Glomerular endothelial cell (primary cell): ENCODE results near the gene PEX3. TPM values are rescaled to one million over a fixed set of nuclear protein-coding genes. Genes with fewer than 3 reads are reported as not detected.
A peak's percentile ranks its signal among the peaks of the same experiment; 100 is the strongest.
"Not testable (repeated sequence)": the region's sequence is repeated elsewhere in the genome, so short reads cannot be mapped to it uniquely, and the experiment has no call there.

Experiments
- DNase-seq: peaks from one replicate; pipeline ENCODE4 v3.0.0-alpha.2; 2011; ENCODE audit warnings: low read depth, low spot score; ENCODE audit errors: extremely low read depth
- total RNA-seq: library from RNA; depleted of rRNA; stranded (reverse); fragments of >200 nt; gene quantifications from 2 replicates; pipeline ENCODE4 v1.2.3, GENCODE V29; 2015

Gene PEX3
- total RNA-seq, 1 donor from 2014 or later = 9.3 TPM

GRCh38 chr6:143505111-143505510 is 54.5 kb downstream of the PEX3 start:
- no peak for DNase-seq

DNA sequence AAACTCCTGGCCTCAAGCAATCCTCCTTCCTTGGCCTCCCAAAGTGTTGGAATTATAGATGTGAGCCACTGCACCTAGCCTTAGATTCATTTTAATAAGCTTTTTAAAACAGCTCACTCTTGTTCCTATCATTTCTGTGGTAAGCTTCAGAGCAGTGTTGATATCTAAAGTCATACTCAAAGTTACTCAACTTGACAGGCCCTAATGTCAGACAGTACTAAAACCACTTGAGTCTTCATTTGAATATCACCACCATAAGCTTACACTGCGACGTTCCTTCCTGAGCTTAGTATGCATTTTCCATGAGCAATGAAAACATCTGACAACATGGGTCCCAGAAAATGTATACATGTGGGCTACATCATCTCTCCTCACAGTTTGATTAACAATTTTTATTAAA is 54.9 kb downstream of the PEX3 start:
- DNase-seq = no peak

DNA sequence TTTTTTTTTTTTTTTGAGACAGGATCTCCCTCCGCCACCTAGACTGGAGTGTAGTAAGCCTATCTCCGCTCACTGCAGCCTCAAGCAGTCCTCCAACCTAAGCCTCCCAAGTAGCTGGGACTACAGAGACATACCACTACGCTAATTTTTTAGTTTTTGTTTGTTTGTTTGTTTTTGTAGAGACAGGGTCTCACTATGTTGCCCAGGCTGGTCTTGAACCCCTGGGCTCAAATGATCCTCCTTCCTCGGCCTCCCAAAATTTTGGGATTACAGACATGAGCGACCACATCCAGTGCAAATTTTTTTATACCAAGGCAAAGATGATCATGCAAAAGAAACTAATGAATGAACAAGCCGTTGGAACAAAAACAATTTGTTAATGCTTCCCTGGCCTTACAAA is 55.6 kb downstream of the PEX3 start:
- no peak for DNase-seq

DNA sequence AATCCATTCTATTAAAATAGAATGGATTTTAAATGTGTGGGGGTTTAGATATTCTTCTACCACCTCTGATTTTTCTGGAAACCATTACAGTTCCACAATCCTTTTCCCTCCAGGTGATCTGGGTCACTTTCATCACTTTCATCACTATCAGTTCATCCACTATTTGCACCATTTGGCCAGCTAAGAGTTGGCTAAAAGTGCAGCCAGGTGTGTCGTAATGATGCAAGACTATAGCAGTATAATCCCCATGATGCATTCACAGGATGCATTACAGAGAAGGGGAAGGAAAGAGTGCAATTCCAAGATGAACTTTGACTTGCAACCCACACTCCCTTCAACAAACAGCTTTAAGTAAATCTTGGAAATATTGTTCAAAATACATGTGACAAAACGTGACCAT is 56.0 kb downstream of the PEX3 start:
- no peak for DNase-seq

DNA sequence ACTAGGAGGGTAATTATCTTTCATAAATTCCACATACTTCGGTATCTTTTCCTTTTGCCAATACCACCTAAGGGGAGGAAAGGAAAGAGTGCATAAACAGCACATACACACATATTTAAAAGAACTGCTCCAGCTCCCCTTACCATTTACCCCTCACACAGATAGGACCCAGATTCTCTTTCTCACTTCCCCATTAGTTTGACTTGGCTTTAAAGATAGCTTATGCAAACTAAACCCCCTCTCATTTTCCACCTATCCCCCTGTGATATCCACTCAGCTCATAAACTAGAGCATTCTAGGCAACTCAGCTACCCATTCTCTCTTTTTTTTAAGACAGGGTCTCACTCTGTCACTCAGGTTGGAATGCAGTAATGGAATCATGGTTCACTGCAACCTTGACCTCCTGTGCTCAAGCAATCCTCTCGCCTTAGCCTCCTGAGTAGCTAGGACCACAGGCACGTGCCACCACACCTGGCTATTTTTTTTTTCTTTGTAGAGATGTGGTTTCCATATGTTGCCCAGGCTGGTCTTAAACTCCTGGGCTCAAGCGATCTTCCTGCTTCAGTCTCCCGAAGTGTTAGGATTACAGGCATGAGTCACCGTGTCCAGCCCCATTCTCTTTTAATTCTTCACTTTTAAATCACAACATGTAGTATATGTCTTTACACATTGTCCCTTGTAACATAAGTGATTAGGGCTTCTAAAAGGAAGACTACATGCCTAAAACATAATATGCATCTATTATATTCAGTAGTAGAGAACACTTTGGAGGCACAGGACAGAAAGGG is 56.9 kb downstream of the PEX3 start:
- no peak for DNase-seq

DNA sequence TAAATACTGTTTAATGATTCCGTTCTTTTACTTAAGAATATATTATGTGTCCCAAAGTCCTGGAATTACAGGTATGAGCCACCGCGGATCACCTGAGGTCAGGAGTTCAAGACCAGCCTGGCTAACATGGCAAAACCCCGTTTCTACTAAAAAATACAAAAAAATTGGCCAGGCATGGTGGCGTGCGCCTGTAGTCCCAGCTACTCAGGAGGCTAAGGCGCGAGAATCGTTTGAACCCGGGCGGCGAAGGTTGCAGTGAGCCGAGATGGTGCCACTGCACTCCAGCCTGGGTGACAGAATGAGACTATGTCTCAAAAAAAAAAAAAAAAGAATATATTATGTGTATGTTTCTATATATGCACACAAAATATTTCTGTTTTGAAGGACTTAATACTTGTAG is 59.7 kb downstream of the PEX3 start:
- not testable (repeated sequence) for DNase-seq

DNA sequence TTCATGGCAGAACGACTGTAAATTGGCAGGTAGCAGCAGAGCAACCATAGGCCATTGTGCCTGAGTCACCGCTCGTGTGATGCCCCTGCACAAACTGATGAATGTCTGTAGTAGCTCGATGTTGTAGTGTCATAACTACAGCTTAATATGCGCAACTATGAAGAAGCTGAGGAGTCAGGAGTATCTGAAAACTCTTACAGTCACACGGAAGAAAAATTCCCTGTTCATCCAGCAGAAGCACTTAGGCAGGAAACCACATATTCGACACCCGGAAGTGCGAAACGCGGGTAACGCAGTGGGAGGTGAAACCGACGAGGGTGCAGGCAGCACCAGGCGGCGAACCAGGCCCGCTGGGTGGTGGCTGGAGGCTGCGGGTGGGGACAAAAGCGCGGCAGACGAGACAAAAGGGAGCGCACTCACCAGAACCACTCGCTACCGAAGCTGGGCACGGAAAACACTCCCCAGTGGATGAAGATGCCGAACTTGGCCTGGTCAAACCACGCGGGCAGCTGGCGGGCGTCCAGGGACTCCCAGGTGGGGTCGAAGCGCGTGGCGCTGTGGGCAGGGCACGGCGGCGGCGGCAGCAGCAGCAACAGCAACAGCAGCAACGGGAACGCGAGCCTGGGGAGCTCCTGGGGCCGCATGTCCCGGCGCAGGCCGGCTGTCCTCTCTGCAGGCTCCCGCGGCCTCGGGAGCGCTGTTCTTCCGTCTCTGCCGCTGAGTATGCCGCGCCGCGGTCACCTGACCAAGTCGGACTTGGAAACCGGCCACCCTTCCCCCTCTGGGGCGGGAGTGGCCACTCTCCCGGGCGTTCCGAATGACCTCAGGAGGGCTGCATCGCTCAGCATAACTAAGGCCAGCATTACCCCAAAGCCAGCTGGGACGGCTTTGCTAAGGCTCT is 60.6 kb downstream of the PEX3 start, which contains the start of gene FUCA2:
TSS of gene FUCA2 (minus strand) at position 730 of the 901 bp plus-strand sequence. CDS start at position 644, 86 bp downstream.
- DNase-seq = peak; percentile 33

GRCh38 chr6:143513410-143513809 is 62.8 kb downstream of the PEX3 start:
- DNase-seq = no peak

DNA sequence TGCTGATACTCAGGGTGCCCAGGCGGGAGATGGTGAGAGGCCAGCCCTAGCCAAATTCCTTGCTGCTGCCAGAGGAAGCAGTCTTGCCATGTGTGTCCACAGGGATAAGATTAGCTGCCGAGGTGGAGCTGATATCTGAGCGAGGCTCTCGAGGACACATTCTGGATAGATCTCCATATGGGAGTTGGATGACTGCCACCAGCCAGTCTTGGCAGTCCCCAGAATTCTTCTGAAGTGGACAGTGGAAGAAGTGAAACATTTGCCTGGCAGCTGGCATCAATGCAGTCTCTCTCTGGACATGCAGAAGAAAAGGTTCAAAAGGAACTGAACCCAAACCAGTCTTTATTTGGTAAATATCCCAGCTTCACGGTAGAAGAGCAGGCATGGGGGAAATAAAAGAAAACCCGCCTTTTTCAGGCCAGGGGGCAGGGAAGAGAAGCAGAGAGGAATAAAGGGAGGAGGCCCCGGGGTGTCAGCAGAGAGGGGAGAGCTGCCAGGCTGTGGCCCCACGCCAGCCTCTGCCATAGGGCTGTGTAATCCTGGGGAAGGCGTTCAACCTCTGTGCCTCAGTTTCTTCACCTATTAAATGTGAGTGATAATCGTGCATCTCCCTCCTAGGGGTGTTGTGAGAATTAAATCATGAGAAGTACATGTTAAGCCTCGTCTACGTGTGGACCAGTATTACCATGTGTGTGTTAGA is 64.6 kb downstream of the PEX3 start:
- no peak for DNase-seq

DNA sequence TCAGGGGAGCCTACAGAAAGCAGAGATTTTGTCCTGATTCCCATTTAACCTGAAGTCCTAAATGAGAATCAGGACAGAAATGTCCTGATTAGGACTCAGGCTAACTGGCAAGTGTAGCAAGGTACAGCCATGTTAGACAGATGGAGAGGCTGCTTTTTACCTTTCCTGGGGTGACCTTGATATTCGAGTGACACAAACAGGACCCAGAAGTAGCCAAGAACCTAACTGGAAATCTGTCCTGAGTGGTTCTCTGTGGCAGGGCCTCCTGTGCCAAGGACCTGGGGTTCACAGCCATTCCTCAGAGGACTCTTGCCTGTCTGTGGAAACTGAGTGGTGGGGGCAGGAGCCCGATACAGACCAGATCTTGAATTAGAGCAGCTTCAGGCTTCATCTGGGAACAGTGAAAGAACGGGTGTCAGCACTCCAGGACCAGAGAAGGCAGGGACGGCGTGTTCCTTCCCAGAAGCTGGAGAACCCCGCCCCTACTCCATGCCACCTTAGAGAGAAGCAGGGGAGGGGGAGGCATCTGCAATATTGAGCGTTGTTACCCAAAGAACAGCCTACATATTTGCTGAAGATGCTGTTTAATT is 65.3 kb downstream of the PEX3 start:
- no peak for DNase-seq

DNA sequence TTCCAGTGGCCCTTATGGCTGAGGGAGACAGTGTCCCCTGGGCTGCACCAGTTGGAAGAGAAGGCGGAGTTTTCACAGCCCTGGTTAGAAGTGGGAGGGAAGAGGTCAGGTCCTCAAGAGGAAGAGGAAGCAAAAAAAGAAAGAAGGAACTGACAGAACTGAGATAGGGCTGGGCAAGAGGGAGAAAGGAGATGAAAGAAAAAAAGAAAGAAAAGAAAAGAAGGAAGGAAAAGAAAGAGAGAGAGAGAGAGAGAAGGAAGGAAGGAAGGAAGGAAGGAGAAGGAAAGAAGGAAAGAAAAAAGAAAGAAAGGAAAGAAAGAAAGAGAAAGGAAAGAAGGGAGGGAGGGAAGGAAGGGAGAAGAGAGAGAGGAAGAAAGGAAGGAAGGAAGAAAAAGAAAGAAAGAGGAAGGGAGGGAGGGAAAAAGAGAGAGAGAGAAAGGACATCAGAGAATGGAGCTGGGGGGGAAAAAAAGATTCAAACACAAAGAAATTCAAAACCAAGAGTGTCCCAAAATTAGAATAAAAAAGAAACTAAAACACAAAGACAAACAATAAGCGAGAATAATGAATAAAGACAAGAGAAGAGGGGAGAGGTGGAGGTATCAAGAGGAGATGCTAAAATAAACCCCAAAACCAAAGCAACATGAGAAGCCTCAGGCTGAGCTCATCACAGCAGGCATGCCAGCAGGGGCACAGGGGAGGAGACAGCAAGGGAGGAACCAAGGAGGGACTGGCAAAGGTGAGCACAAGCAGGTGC is 66.3 kb downstream of the PEX3 start:
- DNase-seq = no peak

- no peak for DNase-seq
Measured at GRCh38 chr6:143517447-143517773, 66.8 kb downstream of the PEX3 start.

DNA sequence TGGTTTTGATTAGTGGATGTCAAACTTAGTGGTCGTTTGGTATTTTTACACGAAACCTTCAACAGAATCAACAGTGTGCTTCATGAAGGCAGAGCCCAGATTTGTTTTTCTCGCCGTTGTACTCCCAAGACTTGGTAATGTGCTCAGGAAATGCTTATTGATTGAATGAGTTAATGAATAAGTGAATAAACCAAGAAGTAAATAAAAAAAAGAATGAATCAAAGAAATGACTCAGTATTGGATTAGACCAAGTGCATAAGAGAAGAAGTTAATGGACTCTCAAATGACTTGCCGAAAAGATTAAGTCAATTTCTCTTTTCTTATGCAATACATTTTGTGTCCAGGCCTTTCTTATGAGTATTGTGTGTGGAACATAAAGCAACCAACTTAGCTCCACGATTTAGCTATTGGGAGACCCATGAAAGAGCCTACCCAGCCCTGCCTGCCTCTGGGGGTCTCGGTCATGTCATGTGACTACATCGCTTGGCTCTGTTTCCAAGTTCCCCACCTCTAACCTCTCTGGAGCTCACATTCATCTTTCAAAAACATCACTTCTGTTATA is 71.5 kb downstream of the PEX3 start:
- no peak for DNase-seq

DNA sequence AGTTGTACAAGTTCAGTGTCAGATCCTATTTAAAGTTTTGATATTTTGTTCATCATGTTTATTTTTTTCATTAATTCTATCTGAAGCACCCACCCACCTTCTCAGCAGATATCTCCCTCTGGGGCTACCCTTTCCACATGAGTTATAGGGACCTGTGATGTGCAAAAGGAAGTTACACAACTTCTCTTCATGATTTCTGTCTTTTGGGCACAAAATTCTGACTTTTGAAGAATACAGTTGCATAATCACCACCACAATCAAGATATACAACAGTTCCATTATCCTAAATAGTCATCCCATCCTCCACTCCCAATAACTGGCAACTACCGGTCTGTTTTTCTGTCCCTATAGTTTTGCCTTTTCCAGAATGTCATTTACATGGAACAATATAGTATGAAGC is 74.8 kb downstream of the PEX3 start:
- no peak for DNase-seq

GRCh38 chr6:143527677-143528076 is 77.1 kb downstream of the PEX3 start:
- no peak for DNase-seq

DNA sequence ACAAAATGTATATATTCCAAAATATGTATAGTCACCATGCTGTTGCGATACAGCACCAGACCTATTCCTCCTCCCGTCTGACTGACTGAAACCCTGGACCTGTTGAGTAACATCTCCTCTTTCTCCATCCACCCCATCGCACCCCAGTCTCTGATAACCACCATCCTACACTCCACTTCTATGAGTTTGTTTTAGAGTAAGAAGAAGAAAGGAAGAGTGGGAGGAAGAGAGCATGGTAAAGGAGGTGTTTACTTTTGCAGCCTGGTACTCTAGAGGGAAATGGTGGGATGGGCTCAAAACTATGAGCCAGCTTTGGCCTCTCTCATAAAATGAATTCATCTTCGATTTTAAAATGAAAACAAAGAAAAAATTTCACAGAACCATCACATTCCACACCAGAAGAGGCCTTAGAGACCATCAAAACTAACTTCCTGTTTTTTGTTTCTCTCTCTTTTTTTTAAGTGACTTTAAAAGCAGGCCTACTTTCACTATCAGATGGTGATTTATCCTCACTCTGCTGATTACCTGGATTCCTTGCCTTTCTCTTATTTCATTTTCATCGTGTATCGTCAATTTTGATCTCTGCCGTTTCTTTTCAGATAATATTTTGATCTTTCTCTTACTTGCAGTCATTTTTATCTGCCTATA is 77.7 kb downstream of the PEX3 start:
- DNase-seq = no peak

DNA sequence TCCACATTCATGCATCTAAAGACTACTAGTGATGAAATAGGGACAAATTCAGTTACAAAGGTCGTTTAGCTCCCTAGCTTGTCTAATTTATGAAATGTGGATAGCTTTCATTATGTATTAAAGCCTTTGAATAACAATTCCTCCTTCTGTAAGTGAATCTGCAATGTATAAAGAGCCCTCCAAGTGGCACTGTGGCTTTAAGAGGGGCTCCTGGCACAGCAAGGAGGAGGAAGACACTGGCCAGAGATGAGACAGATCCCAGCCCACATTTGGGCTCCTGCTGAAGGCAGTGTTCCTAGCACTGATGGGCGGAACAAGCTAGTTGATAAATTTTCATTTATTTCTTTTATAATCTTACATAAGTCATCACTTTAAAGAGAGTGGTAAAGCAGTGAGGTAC is 78.5 kb downstream of the PEX3 start:
- no peak for DNase-seq

DNA sequence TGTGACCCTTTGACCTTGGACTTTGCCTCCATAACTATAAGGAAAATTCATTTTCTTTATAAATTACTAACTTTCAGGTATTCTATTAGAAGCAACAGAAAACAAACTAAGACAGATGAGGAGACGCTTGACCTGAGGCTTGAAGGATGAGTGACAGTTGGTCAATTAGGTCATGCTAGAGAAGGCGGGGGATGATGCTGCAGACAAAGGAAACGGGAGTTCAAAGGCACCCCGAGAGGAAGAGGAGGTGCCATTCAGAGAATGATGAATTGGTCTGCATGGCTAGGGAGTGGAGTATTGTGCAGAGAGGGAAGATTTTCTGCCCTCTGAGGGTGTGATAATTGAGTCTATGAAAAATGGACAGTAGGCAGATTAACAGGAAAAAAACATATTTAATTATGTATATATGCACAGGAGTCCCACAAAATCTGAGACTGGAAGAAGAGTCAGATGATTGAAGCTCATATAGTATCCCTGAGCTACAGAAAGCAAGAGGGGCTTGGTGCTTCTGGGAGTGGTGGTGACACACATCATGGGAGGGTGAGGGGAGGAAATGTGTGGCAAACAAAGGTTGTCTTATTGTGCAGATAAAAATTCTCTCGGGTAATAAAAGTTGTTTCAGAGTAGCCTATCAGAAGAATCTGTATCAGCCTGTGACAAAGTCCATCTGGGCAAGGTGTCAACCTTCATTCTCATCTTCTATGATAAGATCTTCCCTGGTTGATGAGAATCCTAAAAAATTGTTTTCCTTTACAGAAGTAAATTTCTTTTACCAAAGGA is 81.3 kb downstream of the PEX3 start:
- no peak for DNase-seq

DNA sequence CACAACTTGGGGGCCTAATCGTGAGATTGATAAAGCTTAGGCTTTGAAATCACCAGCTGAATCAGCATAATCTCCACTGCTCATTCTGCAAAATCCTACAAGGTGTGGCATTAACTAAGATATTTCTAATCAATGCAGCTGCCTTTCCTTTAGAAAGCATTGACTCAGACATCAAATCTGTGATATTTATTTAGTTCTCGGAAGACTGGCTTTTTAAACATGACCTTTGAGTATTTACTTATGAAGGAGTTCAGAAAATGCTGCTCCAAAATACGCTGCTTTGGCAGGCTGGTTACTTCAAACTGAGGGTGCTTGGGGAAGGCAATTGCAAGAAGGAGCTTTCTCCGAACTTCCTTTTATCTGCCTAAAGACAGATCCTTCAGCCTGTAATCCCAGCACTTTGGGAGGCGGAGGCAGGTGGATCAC is 84.6 kb downstream of the PEX3 start:
- DNase-seq = no peak
